ENCODE measurements around the gene TDRD9.

GRCh38 chr14:103989034-103989433 lies 60.8 kb downstream of the TDRD9 start:
- no peak for TF ChIP-seq EZH2 (IDR thresholded peaks at IDR 0.05; ENCODE audit: borderline replicate concordance, low read length)
- no peak for TF ChIP-seq CTCF (IDR thresholded peaks at IDR 0.05; ENCODE audit: low read length)
